GM23338 (cell line): ENCODE measurements around the gene NMBR. TPM values are rescaled to one million over a fixed set of nuclear protein-coding genes. Genes with fewer than 3 reads are reported as not detected.

Experiments
- ATAC-seq: fragments of 200-7000 bp; cut with Tn5 transposase; 3 replicates; pipeline ENCODE4 v1.9.1; 2020
- DNase-seq: peaks from one replicate; pipeline ENCODE4 v3.0.0-alpha.2; 2015; ENCODE audit warnings: low spot score
- H2AFZ ChIP-seq: fragments of 200-600 bp; sonication (generic); 2 replicates; pipeline ENCODE4 v1.8.0; 2016; ENCODE audit warnings: antibody characterized with exemption, mild to moderate bottlenecking, moderate library complexity
- H3F3A ChIP-seq: fragments of 200-600 bp; sonication (generic); replicated peaks from 2 replicates; pipeline ENCODE4 v1.8.0; 2017; ENCODE audit warnings: antibody characterized with exemption, mixed run types, low read depth
- H3K27ac ChIP-seq: fragments of 200-600 bp; sonication (generic); 2 replicates; pipeline ENCODE4 v1.6.1; 2016; ENCODE audit warnings: low read depth
- H3K27me3 ChIP-seq: fragments of 200-600 bp; sonication (generic); 2 replicates; pipeline ENCODE4 v1.8.0; 2016; ENCODE audit warnings: mild to moderate bottlenecking, mixed run types, moderate library complexity; ENCODE audit not compliant: insufficient read depth
- H3K36me3 ChIP-seq: fragments of 200-600 bp; sonication (generic); 2 replicates; pipeline ENCODE4 v1.8.0; 2016; ENCODE audit warnings: mild to moderate bottlenecking; ENCODE audit not compliant: insufficient read depth
- H3K4me1 ChIP-seq: fragments of 200-600 bp; sonication (generic); 2 replicates; pipeline ENCODE4 v1.8.0; 2016; ENCODE audit warnings: mild to moderate bottlenecking, moderate library complexity; ENCODE audit not compliant: insufficient read depth
- H3K4me2 ChIP-seq: fragments of 200-600 bp; sonication (generic); 2 replicates; pipeline ENCODE4 v1.7.1; 2017; ENCODE audit warnings: mixed run types
- H3K4me3 ChIP-seq: fragments of 200-600 bp; sonication (generic); 2 replicates; pipeline ENCODE4 v1.6.1; 2016; ENCODE audit warnings: mixed run types
- H3K79me2 ChIP-seq: fragments of 200-600 bp; sonication (generic); replicated peaks from 2 replicates; pipeline ENCODE4 v1.8.0; 2017; ENCODE audit warnings: mild to moderate bottlenecking; ENCODE audit not compliant: insufficient read depth
- H3K9me2 ChIP-seq: fragments of 200-600 bp; sonication (generic); 2 replicates; pipeline ENCODE4 v1.8.0; 2017; ENCODE audit not compliant: insufficient read depth
- H4K20me1 ChIP-seq: fragments of 200-600 bp; sonication (generic); replicated peaks from 2 replicates; pipeline ENCODE4 v1.8.0; 2017; ENCODE audit warnings: mild to moderate bottlenecking; ENCODE audit not compliant: insufficient read depth
- H3K27ac Mint-ChIP-seq: 2 replicates; pipeline ENCODE4 v1.8.0; 2020; ENCODE audit warnings: inconsistent platforms, mild to moderate bottlenecking, moderate library complexity, mixed read lengths
- H3K27me3 Mint-ChIP-seq: 3 replicates; pipeline ENCODE4 v1.8.0; 2022; ENCODE audit warnings: low read depth, mild to moderate bottlenecking, moderate library complexity, mixed read lengths, inconsistent platforms; ENCODE audit not compliant: insufficient read depth, poor library complexity
- H3K36me3 Mint-ChIP-seq: 3 replicates; pipeline ENCODE4 v1.8.0; 2021; ENCODE audit warnings: low read depth, mild to moderate bottlenecking, inconsistent platforms, moderate library complexity, mixed read lengths
- H3K4me1 Mint-ChIP-seq: 3 replicates; pipeline ENCODE4 v1.8.0; 2020; ENCODE audit warnings: mild to moderate bottlenecking, inconsistent platforms, mixed read lengths
- H3K4me3 Mint-ChIP-seq: 3 replicates; pipeline ENCODE4 v1.8.0; 2021; ENCODE audit warnings: moderate library complexity, mild to moderate bottlenecking, inconsistent platforms, mixed read lengths
- H3K9me3 Mint-ChIP-seq: 3 replicates; pipeline ENCODE4 v1.8.0; 2020; ENCODE audit warnings: moderate library complexity, mild to moderate bottlenecking, inconsistent platforms, mixed read lengths
- EZH2 ChIP-seq: fragments of 200-600 bp; sonication (generic); IDR thresholded peaks from one replicate; pipeline ENCODE4 v1.8.0; 2017; ENCODE audit warnings: antibody characterized with exemption, mild to moderate bottlenecking, low read depth; ENCODE audit not compliant: unreplicated experiment
- JUNB ChIP-seq: IDR thresholded peaks from one replicate; pipeline ENCODE4 v1.6.1; 2016; ENCODE audit warnings: antibody characterized with exemption; ENCODE audit not compliant: unreplicated experiment
- NANOG ChIP-seq: IDR thresholded peaks from 2 replicates; pipeline ENCODE4 v1.6.1; 2016; ENCODE audit warnings: antibody characterized with exemption, borderline replicate concordance
- POLR2AphosphoS5 ChIP-seq: IDR thresholded peaks from 2 replicates; pipeline ENCODE4 v1.6.1; 2016; ENCODE audit warnings: antibody characterized with exemption, low read depth
- STAT1 ChIP-seq: IDR thresholded peaks from one replicate; pipeline ENCODE4 v1.6.1; 2016; ENCODE audit warnings: antibody characterized with exemption; ENCODE audit not compliant: unreplicated experiment
- ZNF114 ChIP-seq: fragments of 250-450 bp; sonication (Bioruptor Pico); IDR thresholded peaks from 2 replicates; pipeline ENCODE4 v1.5.0; 2020; ENCODE audit warnings: mild to moderate bottlenecking, moderate library complexity
- ZNF331 ChIP-seq: fragments of 250-450 bp; sonication (Bioruptor Pico); IDR thresholded peaks from 2 replicates; pipeline ENCODE4 v1.5.0; 2020; ENCODE audit warnings: low read depth, mild to moderate bottlenecking, moderate library complexity
- polyA plus RNA-seq: library from polyadenylated mRNA; unstranded; fragments of >200 nt; fragmentation: Nextera tagmentation; extraction: Ambion mirVana; gene quantifications from 2 replicates; pipeline ENCODE4 v1.2.1, GENCODE V29; 2016
- total RNA-seq: library from RNA; depleted of rRNA; stranded (reverse); fragments of >200 nt; shearing (Covaris generic); gene quantifications from 2 replicates; pipeline ENCODE4 v1.2.3, GENCODE V29; 2014
- TF ChIP-seq, protein P1 (sequence below): IDR thresholded peaks from one replicate; pipeline ENCODE4 v1.6.1; 2018; ENCODE audit warnings: antibody characterized with exemption; ENCODE audit not compliant: unreplicated experiment
- TF ChIP-seq, protein P2 (sequence below): IDR thresholded peaks from 2 replicates; pipeline ENCODE4 v1.6.1; 2016; ENCODE audit warnings: antibody characterized with exemption
- TF ChIP-seq, protein P3 (sequence below), 2 experiments: fragments of 200-600 bp in 1 of 2; sonication (generic) in 1 of 2; conservative IDR thresholded peaks; 2 replicates each; pipeline versions ENCODE4 v1.5.1 to v1.6.1; 2016 to 2017; ENCODE audit warnings: antibody characterized with exemption in 2 of 2, low read depth in 2 of 2, mild to moderate bottlenecking in 2 of 2, moderate library complexity in 1 of 2

NMBR gene
- total and polyA plus RNA-seq, 2 experiments from 2014 or later: not detected

DNA sequence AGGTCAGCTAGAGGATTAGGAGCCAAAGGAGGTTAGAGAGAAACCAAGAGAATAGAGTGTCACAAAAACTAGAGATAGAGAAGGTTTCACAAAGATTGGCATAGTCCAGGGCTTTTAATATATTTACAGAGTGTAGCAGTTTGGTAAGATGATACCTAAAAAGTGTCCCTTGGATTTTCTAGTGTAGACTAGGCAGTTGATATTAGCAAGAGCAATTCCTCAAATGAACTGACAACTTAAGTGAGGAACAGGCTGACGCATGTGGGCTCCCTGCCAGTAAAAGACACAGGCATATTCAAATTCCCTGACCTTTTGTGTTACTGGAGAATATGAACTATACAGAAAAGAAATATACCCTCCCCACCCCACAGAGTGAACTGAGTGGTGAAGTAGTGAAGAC is 40.3 kb upstream of the NMBR start:
- Mint-ChIP-seq H3K9me3 (no peaks in the 10 kb centered on the region), H3K27me3 (no peaks in the 10 kb centered on the region), H3K4me1 (no peaks in the 10 kb centered on the region; the same call in 2 of the 3 replicates), H3K4me3 (no peak overlapping the region), H3K27ac (no peak overlapping the region), H3K36me3 (peaks cover 13% of the 10 kb centered on the region; the same call in 2 of the 3 replicates)
- Histone ChIP-seq H3K36me3 (0 out of 2 replicates have a peak, but pooled peaks cover 8% of the 10 kb centered on the region), H3K4me3 (no peak overlapping the region), H2AFZ (no peak overlapping the region), H3K79me2 (peaks cover 4% of the 10 kb centered on the region; the same call in 1 of the 2 replicates), H3F3A (no peaks in the 10 kb centered on the region), H3K4me1 (no peaks in the 10 kb centered on the region), H4K20me1 (no peaks in the 10 kb centered on the region), H3K27ac (no peak overlapping the region), H3K9me2 (no peaks in the 10 kb centered on the region), H3K4me2 (no peak overlapping the region), H3K27me3 (no peaks in the 10 kb centered on the region)
- TF ChIP-seq STAT1 (no peak), ZNF114 (CRISPR knock-in tag) (no peak), NANOG (no peak), EZH2 (no peak), POLR2AphosphoS5 (no peak), ZNF331 (CRISPR knock-in tag) (no peak)
- TF ChIP-seq, protein P1, sequence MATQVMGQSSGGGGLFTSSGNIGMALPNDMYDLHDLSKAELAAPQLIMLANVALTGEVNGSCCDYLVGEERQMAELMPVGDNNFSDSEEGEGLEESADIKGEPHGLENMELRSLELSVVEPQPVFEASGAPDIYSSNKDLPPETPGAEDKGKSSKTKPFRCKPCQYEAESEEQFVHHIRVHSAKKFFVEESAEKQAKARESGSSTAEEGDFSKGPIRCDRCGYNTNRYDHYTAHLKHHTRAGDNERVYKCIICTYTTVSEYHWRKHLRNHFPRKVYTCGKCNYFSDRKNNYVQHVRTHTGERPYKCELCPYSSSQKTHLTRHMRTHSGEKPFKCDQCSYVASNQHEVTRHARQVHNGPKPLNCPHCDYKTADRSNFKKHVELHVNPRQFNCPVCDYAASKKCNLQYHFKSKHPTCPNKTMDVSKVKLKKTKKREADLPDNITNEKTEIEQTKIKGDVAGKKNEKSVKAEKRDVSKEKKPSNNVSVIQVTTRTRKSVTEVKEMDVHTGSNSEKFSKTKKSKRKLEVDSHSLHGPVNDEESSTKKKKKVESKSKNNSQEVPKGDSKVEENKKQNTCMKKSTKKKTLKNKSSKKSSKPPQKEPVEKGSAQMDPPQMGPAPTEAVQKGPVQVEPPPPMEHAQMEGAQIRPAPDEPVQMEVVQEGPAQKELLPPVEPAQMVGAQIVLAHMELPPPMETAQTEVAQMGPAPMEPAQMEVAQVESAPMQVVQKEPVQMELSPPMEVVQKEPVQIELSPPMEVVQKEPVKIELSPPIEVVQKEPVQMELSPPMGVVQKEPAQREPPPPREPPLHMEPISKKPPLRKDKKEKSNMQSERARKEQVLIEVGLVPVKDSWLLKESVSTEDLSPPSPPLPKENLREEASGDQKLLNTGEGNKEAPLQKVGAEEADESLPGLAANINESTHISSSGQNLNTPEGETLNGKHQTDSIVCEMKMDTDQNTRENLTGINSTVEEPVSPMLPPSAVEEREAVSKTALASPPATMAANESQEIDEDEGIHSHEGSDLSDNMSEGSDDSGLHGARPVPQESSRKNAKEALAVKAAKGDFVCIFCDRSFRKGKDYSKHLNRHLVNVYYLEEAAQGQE: no peak
- TF ChIP-seq, protein P2, sequence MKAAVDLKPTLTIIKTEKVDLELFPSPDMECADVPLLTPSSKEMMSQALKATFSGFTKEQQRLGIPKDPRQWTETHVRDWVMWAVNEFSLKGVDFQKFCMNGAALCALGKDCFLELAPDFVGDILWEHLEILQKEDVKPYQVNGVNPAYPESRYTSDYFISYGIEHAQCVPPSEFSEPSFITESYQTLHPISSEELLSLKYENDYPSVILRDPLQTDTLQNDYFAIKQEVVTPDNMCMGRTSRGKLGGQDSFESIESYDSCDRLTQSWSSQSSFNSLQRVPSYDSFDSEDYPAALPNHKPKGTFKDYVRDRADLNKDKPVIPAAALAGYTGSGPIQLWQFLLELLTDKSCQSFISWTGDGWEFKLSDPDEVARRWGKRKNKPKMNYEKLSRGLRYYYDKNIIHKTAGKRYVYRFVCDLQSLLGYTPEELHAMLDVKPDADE: no peak
- DNase-seq (no peak), ATAC-seq (no peak)

DNA sequence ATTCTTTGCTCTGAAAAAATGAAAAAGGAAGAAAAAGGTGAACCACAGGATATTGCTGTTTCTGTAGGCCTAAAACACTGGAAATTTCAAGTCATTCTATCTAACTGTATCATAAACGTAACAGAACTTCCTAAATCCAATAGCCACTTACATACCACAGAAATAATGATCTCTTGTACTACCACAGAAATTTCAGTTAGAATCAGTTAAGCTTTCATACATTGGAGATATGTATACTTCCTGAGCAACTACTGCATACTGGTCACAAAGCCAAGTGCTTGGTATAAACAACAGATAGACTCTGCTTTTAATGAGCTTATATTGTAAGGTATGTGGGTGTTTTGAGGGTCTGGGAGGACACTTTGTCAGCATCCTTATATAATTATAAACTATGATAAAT is 38.7 kb upstream of the NMBR start:
- Histone ChIP-seq H3K27me3 (no peaks in the 10 kb centered on the region), H3K4me1 (no peaks in the 10 kb centered on the region), H3K36me3 (0 out of 2 replicates have a peak, but pooled peaks cover 7% of the 10 kb centered on the region), H3F3A (no peaks in the 10 kb centered on the region), H3K27ac (no peak overlapping the region), H4K20me1 (no peaks in the 10 kb centered on the region), H3K9me2 (no peaks in the 10 kb centered on the region), H3K79me2 (no peaks in the 10 kb centered on the region), H2AFZ (no peak overlapping the region), H3K4me2 (no peak overlapping the region), H3K4me3 (no peak overlapping the region)
- no peak overlapping the region for H3K27ac Mint-ChIP-seq
- H3K4me3 Mint-ChIP-seq: no peak overlapping the region
- H3K9me3 Mint-ChIP-seq: no peaks in the 10 kb centered on the region
- no peak for DNase-seq
- peaks cover 13% of the 10 kb centered on the region; the same call in 2 of the 3 replicates for H3K36me3 Mint-ChIP-seq
- ATAC-seq: no peak
- H3K27me3 Mint-ChIP-seq: no peaks in the 10 kb centered on the region
- H3K4me1 Mint-ChIP-seq: no peaks in the 10 kb centered on the region; the same call in 2 of the 3 replicates
- TF ChIP-seq, protein P3, sequence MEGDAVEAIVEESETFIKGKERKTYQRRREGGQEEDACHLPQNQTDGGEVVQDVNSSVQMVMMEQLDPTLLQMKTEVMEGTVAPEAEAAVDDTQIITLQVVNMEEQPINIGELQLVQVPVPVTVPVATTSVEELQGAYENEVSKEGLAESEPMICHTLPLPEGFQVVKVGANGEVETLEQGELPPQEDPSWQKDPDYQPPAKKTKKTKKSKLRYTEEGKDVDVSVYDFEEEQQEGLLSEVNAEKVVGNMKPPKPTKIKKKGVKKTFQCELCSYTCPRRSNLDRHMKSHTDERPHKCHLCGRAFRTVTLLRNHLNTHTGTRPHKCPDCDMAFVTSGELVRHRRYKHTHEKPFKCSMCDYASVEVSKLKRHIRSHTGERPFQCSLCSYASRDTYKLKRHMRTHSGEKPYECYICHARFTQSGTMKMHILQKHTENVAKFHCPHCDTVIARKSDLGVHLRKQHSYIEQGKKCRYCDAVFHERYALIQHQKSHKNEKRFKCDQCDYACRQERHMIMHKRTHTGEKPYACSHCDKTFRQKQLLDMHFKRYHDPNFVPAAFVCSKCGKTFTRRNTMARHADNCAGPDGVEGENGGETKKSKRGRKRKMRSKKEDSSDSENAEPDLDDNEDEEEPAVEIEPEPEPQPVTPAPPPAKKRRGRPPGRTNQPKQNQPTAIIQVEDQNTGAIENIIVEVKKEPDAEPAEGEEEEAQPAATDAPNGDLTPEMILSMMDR (conservative IDR thresholded peaks at IDR 0.05; ENCODE audit: low read depth in 2 of 2): no peak
- TF ChIP-seq ZNF331 (CRISPR knock-in tag) (no peak), ZNF114 (CRISPR knock-in tag) (no peak), EZH2 (no peak), POLR2AphosphoS5 (no peak), JUNB (no peak)
- TF ChIP-seq, protein P2: no peak
- TF ChIP-seq, protein P1: no peak
